BLaER1 treated with 17β-estradiol and CSF1 and Interleukin-3, amounts not matched to agents 10 nM and 100 nM (cell line): Measurements from ENCODE around the gene PLIN4.
A peak's percentile ranks its signal among the peaks of the same experiment; 100 is the strongest.
"Not testable (repeated sequence)": the region's sequence is repeated elsewhere in the genome, so short reads cannot be mapped to it uniquely, and the experiment has no call there.

Source experiments
- H3K27ac ChIP-seq, 11 experiments: shearing (Covaris generic); formaldehyde crosslinking; 2 replicates each; pipeline ENCODE4 v1.8.1; 2022
- H3K27me3 ChIP-seq, 11 experiments: shearing (Covaris generic); formaldehyde crosslinking; 2 replicates each; pipeline ENCODE4 v1.8.1; 2022
- H3K36me3 ChIP-seq, 11 experiments: shearing (Covaris generic); formaldehyde crosslinking; 2 replicates each; pipeline ENCODE4 v1.8.1; 2022
- H3K4me1 ChIP-seq, 10 experiments: shearing (Covaris generic); formaldehyde crosslinking; 2 replicates each; pipeline ENCODE4 v1.8.1; 2022
- H3K4me2 ChIP-seq, 11 experiments: shearing (Covaris generic); formaldehyde crosslinking; 2 replicates each; pipeline ENCODE4 v1.8.1; 2022
- H3K4me3 ChIP-seq, 10 experiments: shearing (Covaris generic); formaldehyde crosslinking; 2 replicates each; pipeline ENCODE4 v1.8.1; 2022
- H3K9ac ChIP-seq, 11 experiments: shearing (Covaris generic); formaldehyde crosslinking; 2 replicates each; pipeline ENCODE4 v1.8.1; 2022
- H3K9me3 ChIP-seq, 11 experiments: shearing (Covaris generic); formaldehyde crosslinking; replicated peaks in 1 of 11; 2 replicates each; pipeline ENCODE4 v1.8.1; 2022
- H4K20me1 ChIP-seq, 11 experiments: shearing (Covaris generic); formaldehyde crosslinking; 2 replicates each; pipeline ENCODE4 v1.8.1; 2022
- Cebpa-rat ChIP-seq, 11 experiments: shearing (Covaris generic); IDR thresholded peaks; 2 replicates each; pipeline ENCODE4 v1.8.1; 2022

Gene PLIN4, protein sequence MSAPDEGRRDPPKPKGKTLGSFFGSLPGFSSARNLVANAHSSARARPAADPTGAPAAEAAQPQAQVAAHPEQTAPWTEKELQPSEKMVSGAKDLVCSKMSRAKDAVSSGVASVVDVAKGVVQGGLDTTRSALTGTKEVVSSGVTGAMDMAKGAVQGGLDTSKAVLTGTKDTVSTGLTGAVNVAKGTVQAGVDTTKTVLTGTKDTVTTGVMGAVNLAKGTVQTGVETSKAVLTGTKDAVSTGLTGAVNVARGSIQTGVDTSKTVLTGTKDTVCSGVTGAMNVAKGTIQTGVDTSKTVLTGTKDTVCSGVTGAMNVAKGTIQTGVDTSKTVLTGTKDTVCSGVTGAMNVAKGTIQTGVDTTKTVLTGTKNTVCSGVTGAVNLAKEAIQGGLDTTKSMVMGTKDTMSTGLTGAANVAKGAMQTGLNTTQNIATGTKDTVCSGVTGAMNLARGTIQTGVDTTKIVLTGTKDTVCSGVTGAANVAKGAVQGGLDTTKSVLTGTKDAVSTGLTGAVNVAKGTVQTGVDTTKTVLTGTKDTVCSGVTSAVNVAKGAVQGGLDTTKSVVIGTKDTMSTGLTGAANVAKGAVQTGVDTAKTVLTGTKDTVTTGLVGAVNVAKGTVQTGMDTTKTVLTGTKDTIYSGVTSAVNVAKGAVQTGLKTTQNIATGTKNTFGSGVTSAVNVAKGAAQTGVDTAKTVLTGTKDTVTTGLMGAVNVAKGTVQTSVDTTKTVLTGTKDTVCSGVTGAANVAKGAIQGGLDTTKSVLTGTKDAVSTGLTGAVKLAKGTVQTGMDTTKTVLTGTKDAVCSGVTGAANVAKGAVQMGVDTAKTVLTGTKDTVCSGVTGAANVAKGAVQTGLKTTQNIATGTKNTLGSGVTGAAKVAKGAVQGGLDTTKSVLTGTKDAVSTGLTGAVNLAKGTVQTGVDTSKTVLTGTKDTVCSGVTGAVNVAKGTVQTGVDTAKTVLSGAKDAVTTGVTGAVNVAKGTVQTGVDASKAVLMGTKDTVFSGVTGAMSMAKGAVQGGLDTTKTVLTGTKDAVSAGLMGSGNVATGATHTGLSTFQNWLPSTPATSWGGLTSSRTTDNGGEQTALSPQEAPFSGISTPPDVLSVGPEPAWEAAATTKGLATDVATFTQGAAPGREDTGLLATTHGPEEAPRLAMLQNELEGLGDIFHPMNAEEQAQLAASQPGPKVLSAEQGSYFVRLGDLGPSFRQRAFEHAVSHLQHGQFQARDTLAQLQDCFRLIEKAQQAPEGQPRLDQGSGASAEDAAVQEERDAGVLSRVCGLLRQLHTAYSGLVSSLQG (N-terminal part only)

GRCh38 chr19:4518345-4519171, at the start of gene PLIN4:
Gene PLIN4 (minus strand): TSS chr19:4518486. CDS start chr19:4518272, 214 bp downstream.
- Histone ChIP-seq H3K9me3 (no peaks in the 10 kb centered on the region), H3K4me1 (peaks cover 0 to 40% (median 24%) of the 10 kb centered on the region in 10 experiments; a peak in 17 of 20 replicates), H3K4me3 (no peak within 1 kb of the TSS), H3K36me3 (no peaks in the 10 kb centered on the region), H3K9ac (peak within 1 kb of the TSS in 4 of 11 experiments; percentile 8 to 51 (median 34); a peak in 3 of 22 replicates), H3K27me3 (no peaks in the 10 kb centered on the region), H4K20me1 (no peaks in the 10 kb centered on the region; a peak in 2 of 22 replicates), H3K4me2 (peak within 1 kb of the TSS in 5 of 11 experiments; percentile 32 to 52 (median 49); a peak in 7 of 22 replicates), H3K27ac (peak within 1 kb of the TSS in 1 of 11 experiments; percentile 10; a peak in 1 of 22 replicates)
- no peak for TF ChIP-seq Cebpa-rat (IDR thresholded peaks at IDR 0.05)

DNA sequence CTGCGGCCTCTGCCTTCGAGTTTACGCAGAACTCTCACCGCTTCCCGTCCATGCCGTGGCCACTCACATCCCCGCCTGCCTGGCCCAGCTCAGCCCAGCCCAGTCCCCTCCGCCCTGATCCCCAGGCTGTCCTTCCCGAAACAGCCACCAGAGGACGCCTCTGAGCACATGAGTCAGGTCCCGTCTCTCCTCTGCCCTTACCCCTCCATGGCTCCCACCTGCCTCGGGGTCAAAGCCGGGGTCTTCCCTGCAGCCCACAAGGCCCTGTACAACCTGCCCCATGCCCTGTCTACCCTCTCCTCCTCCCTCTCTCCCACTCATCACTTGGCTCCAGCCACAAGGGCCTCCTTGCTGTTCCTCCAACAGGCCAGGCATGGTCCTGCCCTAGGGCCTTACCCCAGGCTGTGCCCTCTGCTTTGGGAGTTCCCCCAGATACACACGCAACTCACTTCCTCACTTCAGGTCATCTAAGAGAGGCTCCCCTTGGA, 49.3 kb upstream of the PLIN4 start:
- H3K4me2 ChIP-seq, result peak overlapping the region in 1 of 11 experiments; percentile 26; a peak in 4 of 22 replicates

DNA sequence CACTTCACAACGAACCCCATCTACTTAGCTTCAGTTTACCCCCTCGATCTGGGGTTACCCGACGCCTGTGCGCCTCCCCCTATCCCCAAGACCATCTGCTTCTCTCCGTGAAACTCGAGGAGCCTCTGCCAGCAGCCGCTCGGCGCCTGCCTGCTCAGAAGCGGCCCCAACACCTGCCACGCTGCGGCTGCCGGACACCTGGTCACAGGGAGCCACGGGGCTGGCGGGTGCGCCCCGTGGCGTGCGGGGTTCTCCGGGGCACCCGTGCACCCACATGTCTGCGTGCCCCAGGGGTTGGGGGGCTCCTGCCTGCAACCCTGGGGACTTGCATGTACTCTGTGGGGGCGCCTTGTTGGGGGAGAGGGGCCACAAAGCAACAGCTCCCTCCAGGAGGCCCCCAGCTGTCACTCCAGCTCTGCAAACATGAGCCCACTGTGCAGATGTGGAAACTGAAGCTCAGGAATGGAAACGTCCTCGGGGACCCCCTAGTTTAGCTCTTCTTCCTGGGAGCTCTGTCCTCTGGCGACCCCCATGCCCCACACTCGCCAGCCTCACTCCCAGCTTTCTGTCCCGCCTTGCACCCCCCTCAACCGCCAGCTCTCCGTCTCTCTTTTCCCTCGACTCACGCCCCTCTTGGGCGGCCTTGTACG, 48.2 kb upstream of the PLIN4 start:
- Histone ChIP-seq H3K4me2 (no peak overlapping the region), H3K9ac (no peak overlapping the region; a peak in 2 of 22 replicates), H3K27ac (0 out of 22 replicates have a peak overlapping the region, but pooled peaks of 1 of the 11 experiments have one; percentile 21), H3K4me3 (no peak overlapping the region), H4K20me1 (no peaks in the 10 kb centered on the region), H3K27me3 (no peaks in the 10 kb centered on the region), H3K36me3 (no peaks in the 10 kb centered on the region), H3K4me1 (peaks cover 8 to 66% (median 36%) of the 10 kb centered on the region in 10 experiments), H3K9me3 (no peaks in the 10 kb centered on the region)
- no peak for TF ChIP-seq Cebpa-rat (IDR thresholded peaks at IDR 0.05)

More for the DNA sequence above, 49.3 kb upstream of the PLIN4 start:
- Histone ChIP-seq H3K4me3 (no peak overlapping the region), H3K27me3 (no peaks in the 10 kb centered on the region), H3K9ac (no peak overlapping the region), H3K36me3 (no peaks in the 10 kb centered on the region), H3K4me1 (peaks cover 6 to 60% (median 32%) of the 10 kb centered on the region in 10 experiments), H4K20me1 (no peaks in the 10 kb centered on the region), H3K27ac (0 out of 22 replicates have a peak overlapping the region, but pooled peaks of 1 of the 11 experiments have one; percentile 20), H3K9me3 (no peaks in the 10 kb centered on the region)
- TF ChIP-seq Cebpa-rat (IDR thresholded peaks at IDR 0.05), result no peak

DNA sequence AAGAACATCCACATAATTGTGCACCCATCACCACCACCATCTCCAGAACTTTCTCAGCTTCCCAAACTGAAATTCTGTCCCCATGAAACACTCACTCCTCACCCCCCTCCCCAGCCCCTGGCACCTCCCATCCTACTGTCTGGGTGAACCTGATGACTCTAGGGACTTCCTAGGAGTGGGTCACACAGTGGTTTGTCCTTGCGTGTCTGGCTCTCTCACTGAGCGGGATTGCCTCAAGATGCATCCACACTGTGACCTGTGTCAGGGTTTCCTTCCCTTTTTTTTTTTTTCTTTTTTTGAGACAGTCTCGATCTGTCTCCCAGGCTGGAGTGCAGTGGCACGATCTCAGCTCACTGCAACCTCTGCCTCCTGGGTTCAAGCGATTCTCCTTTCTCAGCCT, 45.3 kb upstream of the PLIN4 start:
- H3K4me2 ChIP-seq, result peak overlapping the region in 9 of 11 experiments; percentile 3 to 58 (median 43); a peak in 12 of 22 replicates
- not testable (repeated sequence) for H3K4me3 ChIP-seq, H3K27me3 ChIP-seq

GRCh38 chr19:4562085-4562484, 43.8 kb upstream of the PLIN4 start:
- peak overlapping the region in 4 of 11 experiments; percentile 39 to 58 (median 48); a peak in 6 of 22 replicates for H3K27ac ChIP-seq
- not testable (repeated sequence) for H3K27me3 ChIP-seq, H3K9ac ChIP-seq, H4K20me1 ChIP-seq, H3K9me3 ChIP-seq, H3K36me3 ChIP-seq, H3K4me3 ChIP-seq
- peaks cover 10 to 85% (median 48%) of the 10 kb centered on the region in 10 experiments for H3K4me1 ChIP-seq
- peak overlapping the region in 10 of 11 experiments; percentile 7 to 74 (median 54); a peak in 17 of 22 replicates for H3K4me2 ChIP-seq

More for the DNA sequence above, 45.3 kb upstream of the PLIN4 start:
- Histone ChIP-seq H3K27ac (0 out of 22 replicates have a peak overlapping the region, but pooled peaks of 1 of the 11 experiments have one; percentile 11), H3K4me1 (peaks cover 10 to 87% (median 47%) of the 10 kb centered on the region in 10 experiments)
- H3K9ac ChIP-seq, H4K20me1 ChIP-seq, H3K36me3 ChIP-seq, H3K9me3 ChIP-seq: not testable (repeated sequence)

GRCh38 chr19:4559569-4559968, 41.3 kb upstream of the PLIN4 start, which contains the start of gene SEMA6B:
Gene SEMA6B (minus strand): TSS chr19:4559684. CDS start chr19:4558457, 1,227 bp downstream.
- H3K9me3 ChIP-seq, result no peaks in the 10 kb centered on the region

More at GRCh38 chr19:4559569-4559968, 41.3 kb upstream of the PLIN4 start, which contains the start of gene SEMA6B:
- Histone ChIP-seq H3K9ac (peak within 1 kb of the TSS in 9 of 11 experiments; percentile 1 to 56 (median 42); a peak in 11 of 22 replicates), H3K27me3 (no peaks in the 10 kb centered on the region), H3K27ac (peak within 1 kb of the TSS in 10 of 11 experiments; percentile 2 to 65 (median 54); a peak in 17 of 22 replicates), H3K4me2 (peak within 1 kb of the TSS in 10 of 11 experiments; percentile 5 to 93 (median 60); a peak in 16 of 22 replicates), H3K4me1 (peaks cover 10 to 82% (median 45%) of the 10 kb centered on the region in 10 experiments), H4K20me1 (no peaks in the 10 kb centered on the region), H3K36me3 (peaks cover 0 to 12% (median 0%) of the 10 kb centered on the region in 11 experiments; a peak in 1 of 22 replicates), H3K4me3 (peak within 1 kb of the TSS in 3 of 10 experiments; percentile 22 to 55 (median 36); a peak in 5 of 20 replicates)
- no peak for TF ChIP-seq Cebpa-rat (IDR thresholded peaks at IDR 0.05)
